Left lung (tissue), 10 donors: Measurements from ENCODE around the gene RALGAPB. TPM values are rescaled to one million over a fixed set of nuclear protein-coding genes. Genes with fewer than 3 reads are reported as not detected.

Source experiments
- ATAC-seq: fragments of 200-7000 bp; cut with Tn5 transposase; one replicate; pipeline ENCODE4 v1.9.1; 2020; ENCODE audit warnings: moderate library complexity
- DNase-seq, 4 donors: peaks; one replicate each; pipeline ENCODE4 v3.0.0-alpha.2; 2013 to 2020
- H3K27ac ChIP-seq, 2 donors: fragments of 200-600 bp; sonication (generic) in 1 of 2; one replicate each; pipeline versions ENCODE4 v1.5.0 to v1.8.0; 2020 to 2021
- H3K27me3 ChIP-seq, 2 donors: fragments of 200-600 bp; sonication (generic) in 1 of 2; one replicate each; pipeline versions ENCODE4 v1.5.0 to v1.8.0; 2020 to 2021
- H3K36me3 ChIP-seq, 2 donors: fragments of 200-600 bp; sonication (generic) in 1 of 2; one replicate each; pipeline versions ENCODE4 v1.5.0 to v1.8.0; 2020 to 2021
- H3K4me1 ChIP-seq, 2 donors: fragments of 200-600 bp; one replicate each; pipeline ENCODE4 v1.8.0; 2021
- H3K4me3 ChIP-seq, 2 donors: fragments of 200-600 bp; sonication (generic) in 1 of 2; one replicate each; pipeline versions ENCODE4 v1.5.0 to v1.8.0; 2020 to 2021; ENCODE audit warnings: mild to moderate bottlenecking in 1 of 2
- H3K9me3 ChIP-seq, 2 donors: fragments of 200-600 bp; sonication (generic) in 1 of 2; one replicate each; pipeline versions ENCODE4 v1.5.0 to v1.8.0; 2020 to 2021
- CTCF ChIP-seq, 2 donors: fragments of 200-600 bp; sonication (generic) in 1 of 2; IDR thresholded peaks; one replicate each; pipeline versions ENCODE4 v1.5.0 to v1.8.0; 2021; ENCODE audit warnings: antibody characterized with exemption in 2 of 2
- intact Hi-C, 2 donors: fragments of 100-400 bp; cut with DNase I; formaldehyde crosslinking; loops; one replicate each; pipeline versions ENCODE4 v1.11.2 to v1.14.2; 2022
- polyA plus RNA-seq, 6 donors: library from polyadenylated mRNA; unstranded; fragments of 120-200 nt; gene quantifications; one replicate each; pipeline ENCODE4 v1.2.1, GENCODE V29; 2013; ENCODE audit not compliant: insufficient read length in 6 of 6
- total RNA-seq, 2 donors: library from RNA; stranded (reverse); fragmentation: NEBNext Ultra II Directional; extraction: Animal tissue kit (Norgen Biotek cat#: 25700); gene quantifications; one replicate each; pipeline ENCODE4 v1.2.1, GENCODE V29; 2021
- donor health status: DM: no; HTN: yes; CAD: no.
- donor health status: DM: no; HTN: no; CAD: no.

Gene RALGAPB
- total and polyA plus RNA-seq, 8 donors: 29.6 to 38.4 (median 35.8) TPM

- DNase-seq: no peak
- no peaks in the 10 kb centered on the region for H3K4me1 ChIP-seq
- H3K9me3 ChIP-seq: no peaks in the 10 kb centered on the region
- H3K27ac ChIP-seq: no peak overlapping the region
- no peak overlapping the region for H3K4me3 ChIP-seq
- H3K27me3 ChIP-seq: peaks cover 0 to 26% of the 10 kb centered on the region in 2 donors
- peaks cover 0 to 19% of the 10 kb centered on the region in 2 donors for H3K36me3 ChIP-seq
- no peak for ATAC-seq
- intact Hi-C loops: no loop called here
- TF ChIP-seq CTCF (IDR thresholded peaks at IDR 0.05): no peak
Measured at GRCh38 chr20:38579921-38580320, 107.3 kb downstream of the RALGAPB start.

- no peaks in the 10 kb centered on the region for H3K9me3 ChIP-seq
- H3K4me3 ChIP-seq: no peak within 1 kb of the TSS
- DNase-seq: no peak
- no peaks in the 10 kb centered on the region for H3K4me1 ChIP-seq
- no peak for TF ChIP-seq CTCF (IDR thresholded peaks at IDR 0.05)
- intact Hi-C loops: no loop called here
- peaks cover 0 to 8% of the 10 kb centered on the region in 2 donors for H3K36me3 ChIP-seq
- no peak within 1 kb of the TSS for H3K27ac ChIP-seq
- ATAC-seq: peak; percentile 23
- peaks cover 0 to 27% of the 10 kb centered on the region in 2 donors for H3K27me3 ChIP-seq
Measured at GRCh38 chr20:38581013-38581412, 108.4 kb downstream of the RALGAPB start, which contains the start of gene ADIG. ADIG (plus strand) TSS chr20:38581197; CDS start chr20:38581251, 54 bp downstream.

- Histone ChIP-seq H3K4me1 (no peaks in the 10 kb centered on the region), H3K27ac (no peak overlapping the region), H3K27me3 (peaks cover 0 to 27% of the 10 kb centered on the region in 2 donors), H3K9me3 (no peaks in the 10 kb centered on the region), H3K36me3 (no peaks in the 10 kb centered on the region), H3K4me3 (no peak overlapping the region)
- no peak for ATAC-seq
- no peak for DNase-seq
- no peak for TF ChIP-seq CTCF (IDR thresholded peaks at IDR 0.05)
- intact Hi-C loops: no loop called here
Measured at GRCh38 chr20:38581830-38582358, 109.3 kb downstream of the RALGAPB start.

- H3K4me3 ChIP-seq: no peak overlapping the region
- ATAC-seq (no peak), DNase-seq (no peak)
- H3K4me1 ChIP-seq: no peaks in the 10 kb centered on the region
- H3K27ac ChIP-seq: no peak overlapping the region
- intact Hi-C loops: no loop called here
- TF ChIP-seq CTCF (IDR thresholded peaks at IDR 0.05): no peak
- H3K36me3 ChIP-seq: no peaks in the 10 kb centered on the region
- peaks cover 0 to 27% of the 10 kb centered on the region in 2 donors for H3K27me3 ChIP-seq
- no peaks in the 10 kb centered on the region for H3K9me3 ChIP-seq
Measured at GRCh38 chr20:38583306-38583705, 110.7 kb downstream of the RALGAPB start.

GRCh38 chr20:38584099-38584763 lies 111.6 kb downstream of the RALGAPB start:
- intact Hi-C loops: no loop called here
- Histone ChIP-seq H3K9me3 (no peaks in the 10 kb centered on the region), H3K27me3 (peaks cover 0 to 27% of the 10 kb centered on the region in 2 donors), H3K4me1 (no peaks in the 10 kb centered on the region), H3K27ac (no peak overlapping the region), H3K4me3 (no peak overlapping the region), H3K36me3 (no peaks in the 10 kb centered on the region)
- DNase-seq: no peak
- no peak for TF ChIP-seq CTCF (IDR thresholded peaks at IDR 0.05)
- ATAC-seq: no peak
